Spleen (tissue), 7 donors: Measurements from ENCODE around the gene MT1H.

ENCODE experiments used
- CTCF ChIP-seq, 11 experiments: fragments of 200-600 bp in 7 of 11; fragments of 450-650 bp in 4 of 11; sonication (generic) in 4 of 11; IDR thresholded peaks in 8 of 11; conservative IDR thresholded peaks in 3 of 11; 1 replicate in 7 of 11; 2 replicates in 4 of 11; pipeline versions ENCODE4 v1.4.0 to v1.8.0; 2016 to 2021; ENCODE audit warnings: antibody characterized with exemption in 11 of 11, inconsistent platforms in 4 of 11, mild to moderate bottlenecking in 1 of 11
- POLR2A ChIP-seq, 3 donors: fragments of 450-650 bp; IDR thresholded peaks; one replicate each; pipeline ENCODE4 v1.5.1; 2017; ENCODE audit warnings: antibody characterized with exemption in 3 of 3, mild to moderate bottlenecking in 1 of 3
- donor health status: DM: no; HTN: no; CAD: no; lungs with moderate emphysema.
- donor health status: DM: no; HTN: no; CAD: no.
- donor health status: DM: no; HTN: no; CAD: no.

- TF ChIP-seq CTCF (IDR thresholded peaks at IDR 0.05 in 8 of 11, conservative IDR thresholded peaks at IDR 0.05 in 3 of 11) = no peak
- no peak for TF ChIP-seq POLR2A (IDR thresholded peaks at IDR 0.05)
Observed at GRCh38 chr16:56711862-56712261, 42.2 kb downstream of the MT1H start.
